ENCODE measurements around the gene CHST4. TPM values are rescaled to one million over a fixed set of nuclear protein-coding genes. Genes with fewer than 3 reads are reported as not detected.
A peak's percentile ranks its signal among the peaks of the same experiment; 100 is the strongest.

CHST4 gene
- total and polyA plus RNA-seq, 9 of the 15 experiments (the other 6 are each of a cell fraction or from before 2014, with no cell fraction given) = 0.07 TPM; not detected in 8

DNA sequence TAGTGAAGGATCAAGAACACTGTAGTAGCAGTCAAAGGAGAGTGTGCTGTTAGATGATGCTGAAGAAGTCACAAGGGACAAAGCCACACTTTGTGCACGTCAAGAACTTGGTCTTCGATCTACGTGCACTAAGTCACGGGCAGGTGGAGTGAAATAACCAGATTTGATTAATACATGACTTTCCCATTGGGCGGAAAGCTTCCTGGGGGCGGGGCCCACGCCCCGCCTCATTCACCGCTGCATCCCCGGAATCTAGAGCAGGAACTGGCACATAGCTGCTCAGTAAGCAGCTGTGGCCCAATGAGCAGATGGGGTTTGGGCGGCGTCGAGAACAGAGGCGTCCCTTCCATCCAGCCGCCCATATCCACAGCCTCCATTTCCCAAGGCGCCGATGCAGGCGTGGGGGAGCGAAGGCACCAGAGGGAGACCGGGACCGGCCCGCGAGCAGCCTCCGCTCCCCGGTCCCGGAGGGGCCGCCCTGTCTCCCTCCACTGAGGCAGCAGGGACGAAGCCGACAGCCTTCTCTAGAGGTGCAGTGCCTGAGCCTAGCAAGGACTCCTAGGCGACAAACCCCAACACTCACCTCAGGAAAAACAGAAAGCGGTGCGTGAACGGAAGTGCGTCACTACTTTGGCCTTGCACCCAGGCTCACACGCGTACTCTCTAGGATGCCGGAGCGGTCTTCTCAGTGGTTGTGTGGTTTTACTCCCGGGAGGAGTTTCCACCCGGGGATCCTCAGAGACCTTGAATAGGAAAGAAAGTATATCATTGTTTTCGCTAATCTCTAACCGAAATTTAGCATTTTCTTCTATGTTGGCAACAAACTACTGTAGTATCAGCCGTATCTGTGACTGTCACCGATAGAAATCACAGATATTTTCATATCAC lies 42.0 kb upstream of the CHST4 start (continued):
- TF ChIP-seq, protein P1, sequence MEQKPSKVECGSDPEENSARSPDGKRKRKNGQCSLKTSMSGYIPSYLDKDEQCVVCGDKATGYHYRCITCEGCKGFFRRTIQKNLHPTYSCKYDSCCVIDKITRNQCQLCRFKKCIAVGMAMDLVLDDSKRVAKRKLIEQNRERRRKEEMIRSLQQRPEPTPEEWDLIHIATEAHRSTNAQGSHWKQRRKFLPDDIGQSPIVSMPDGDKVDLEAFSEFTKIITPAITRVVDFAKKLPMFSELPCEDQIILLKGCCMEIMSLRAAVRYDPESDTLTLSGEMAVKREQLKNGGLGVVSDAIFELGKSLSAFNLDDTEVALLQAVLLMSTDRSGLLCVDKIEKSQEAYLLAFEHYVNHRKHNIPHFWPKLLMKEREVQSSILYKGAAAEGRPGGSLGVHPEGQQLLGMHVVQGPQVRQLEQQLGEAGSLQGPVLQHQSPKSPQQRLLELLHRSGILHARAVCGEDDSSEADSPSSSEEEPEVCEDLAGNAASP (IDR thresholded peaks at IDR 0.05) = no peak
- TF ChIP-seq, protein P2, sequence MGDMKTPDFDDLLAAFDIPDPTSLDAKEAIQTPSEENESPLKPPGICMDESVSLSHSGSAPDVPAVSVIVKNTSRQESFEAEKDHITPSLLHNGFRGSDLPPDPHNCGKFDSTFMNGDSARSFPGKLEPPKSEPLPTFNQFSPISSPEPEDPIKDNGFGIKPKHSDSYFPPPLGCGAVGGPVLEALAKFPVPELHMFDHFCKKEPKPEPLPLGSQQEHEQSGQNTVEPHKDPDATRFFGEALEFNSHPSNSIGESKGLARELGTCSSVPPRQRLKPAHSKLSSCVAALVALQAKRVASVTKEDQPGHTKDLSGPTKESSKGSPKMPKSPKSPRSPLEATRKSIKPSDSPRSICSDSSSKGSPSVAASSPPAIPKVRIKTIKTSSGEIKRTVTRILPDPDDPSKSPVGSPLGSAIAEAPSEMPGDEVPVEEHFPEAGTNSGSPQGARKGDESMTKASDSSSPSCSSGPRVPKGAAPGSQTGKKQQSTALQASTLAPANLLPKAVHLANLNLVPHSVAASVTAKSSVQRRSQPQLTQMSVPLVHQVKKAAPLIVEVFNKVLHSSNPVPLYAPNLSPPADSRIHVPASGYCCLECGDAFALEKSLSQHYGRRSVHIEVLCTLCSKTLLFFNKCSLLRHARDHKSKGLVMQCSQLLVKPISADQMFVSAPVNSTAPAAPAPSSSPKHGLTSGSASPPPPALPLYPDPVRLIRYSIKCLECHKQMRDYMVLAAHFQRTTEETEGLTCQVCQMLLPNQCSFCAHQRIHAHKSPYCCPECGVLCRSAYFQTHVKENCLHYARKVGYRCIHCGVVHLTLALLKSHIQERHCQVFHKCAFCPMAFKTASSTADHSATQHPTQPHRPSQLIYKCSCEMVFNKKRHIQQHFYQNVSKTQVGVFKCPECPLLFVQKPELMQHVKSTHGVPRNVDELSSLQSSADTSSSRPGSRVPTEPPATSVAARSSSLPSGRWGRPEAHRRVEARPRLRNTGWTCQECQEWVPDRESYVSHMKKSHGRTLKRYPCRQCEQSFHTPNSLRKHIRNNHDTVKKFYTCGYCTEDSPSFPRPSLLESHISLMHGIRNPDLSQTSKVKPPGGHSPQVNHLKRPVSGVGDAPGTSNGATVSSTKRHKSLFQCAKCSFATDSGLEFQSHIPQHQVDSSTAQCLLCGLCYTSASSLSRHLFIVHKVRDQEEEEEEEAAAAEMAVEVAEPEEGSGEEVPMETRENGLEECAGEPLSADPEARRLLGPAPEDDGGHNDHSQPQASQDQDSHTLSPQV (IDR thresholded peaks at IDR 0.05) = no peak
- TF ChIP-seq RNF2 (IDR thresholded peaks at IDR 0.05) (no peak), ZNF589 (CRISPR knock-in tag; IDR thresholded peaks at IDR 0.05; ENCODE audit: low read depth) (no peak), SUPT5H (IDR thresholded peaks at IDR 0.05) (peak; percentile 85), ARNT (IDR thresholded peaks at IDR 0.05) (peak in 1 of 2 experiments; percentile 76; a peak in 2 of 4 replicates), RCOR1 (IDR thresholded peaks at IDR 0.05; ENCODE audit: borderline replicate concordance in 1 of 2, low read depth in 2 of 2, low read length in 2 of 2) (peak in 1 of 2 experiments; percentile 73; a peak in 2 of 4 replicates), SRSF7 (optimal IDR thresholded peaks at IDR 0.05; ENCODE audit: low read depth, low read length) (no peak), PML (IDR thresholded peaks at IDR 0.05; ENCODE audit: low read length) (peak; percentile 49; the same call in 1 of the 2 replicates), ATF7 (IDR thresholded peaks at IDR 0.05) (peak; percentile 79; the same call in 1 of the 2 replicates), ZNF311 (CRISPR knock-in tag; IDR thresholded peaks at IDR 0.05) (no peak), ZNF316 (IDR thresholded peaks at IDR 0.05) (no peak)
- TF ChIP-seq, protein P3, sequence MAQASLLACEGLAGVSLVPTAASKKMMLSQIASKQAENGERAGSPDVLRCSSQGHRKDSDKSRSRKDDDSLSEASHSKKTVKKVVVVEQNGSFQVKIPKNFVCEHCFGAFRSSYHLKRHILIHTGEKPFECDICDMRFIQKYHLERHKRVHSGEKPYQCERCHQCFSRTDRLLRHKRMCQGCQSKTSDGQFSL (CRISPR knock-in tag; IDR thresholded peaks at IDR 0.05) = peak; percentile 40; the same call in 1 of the 2 replicates
- TF ChIP-seq, protein P3 (tag; IDR thresholded peaks at IDR 0.05) = 0 out of 4 replicates have a peak, but pooled peaks of 1 of the 2 experiments have one; percentile 59
- TF ChIP-seq, protein P4, sequence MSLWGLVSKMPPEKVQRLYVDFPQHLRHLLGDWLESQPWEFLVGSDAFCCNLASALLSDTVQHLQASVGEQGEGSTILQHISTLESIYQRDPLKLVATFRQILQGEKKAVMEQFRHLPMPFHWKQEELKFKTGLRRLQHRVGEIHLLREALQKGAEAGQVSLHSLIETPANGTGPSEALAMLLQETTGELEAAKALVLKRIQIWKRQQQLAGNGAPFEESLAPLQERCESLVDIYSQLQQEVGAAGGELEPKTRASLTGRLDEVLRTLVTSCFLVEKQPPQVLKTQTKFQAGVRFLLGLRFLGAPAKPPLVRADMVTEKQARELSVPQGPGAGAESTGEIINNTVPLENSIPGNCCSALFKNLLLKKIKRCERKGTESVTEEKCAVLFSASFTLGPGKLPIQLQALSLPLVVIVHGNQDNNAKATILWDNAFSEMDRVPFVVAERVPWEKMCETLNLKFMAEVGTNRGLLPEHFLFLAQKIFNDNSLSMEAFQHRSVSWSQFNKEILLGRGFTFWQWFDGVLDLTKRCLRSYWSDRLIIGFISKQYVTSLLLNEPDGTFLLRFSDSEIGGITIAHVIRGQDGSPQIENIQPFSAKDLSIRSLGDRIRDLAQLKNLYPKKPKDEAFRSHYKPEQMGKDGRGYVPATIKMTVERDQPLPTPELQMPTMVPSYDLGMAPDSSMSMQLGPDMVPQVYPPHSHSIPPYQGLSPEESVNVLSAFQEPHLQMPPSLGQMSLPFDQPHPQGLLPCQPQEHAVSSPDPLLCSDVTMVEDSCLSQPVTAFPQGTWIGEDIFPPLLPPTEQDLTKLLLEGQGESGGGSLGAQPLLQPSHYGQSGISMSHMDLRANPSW (CRISPR knock-in tag; IDR thresholded peaks at IDR 0.05) = no peak
- TF ChIP-seq, protein P5, sequence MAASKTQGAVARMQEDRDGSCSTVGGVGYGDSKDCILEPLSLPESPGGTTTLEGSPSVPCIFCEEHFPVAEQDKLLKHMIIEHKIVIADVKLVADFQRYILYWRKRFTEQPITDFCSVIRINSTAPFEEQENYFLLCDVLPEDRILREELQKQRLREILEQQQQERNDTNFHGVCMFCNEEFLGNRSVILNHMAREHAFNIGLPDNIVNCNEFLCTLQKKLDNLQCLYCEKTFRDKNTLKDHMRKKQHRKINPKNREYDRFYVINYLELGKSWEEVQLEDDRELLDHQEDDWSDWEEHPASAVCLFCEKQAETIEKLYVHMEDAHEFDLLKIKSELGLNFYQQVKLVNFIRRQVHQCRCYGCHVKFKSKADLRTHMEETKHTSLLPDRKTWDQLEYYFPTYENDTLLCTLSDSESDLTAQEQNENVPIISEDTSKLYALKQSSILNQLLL (CRISPR knock-in tag; IDR thresholded peaks at IDR 0.05; ENCODE audit: borderline replicate concordance) = no peak

All from K562 (cell line).